Lower leg skin (tissue), 3 donors: Measurements from ENCODE around the gene UBE2I.

Source experiments
- CTCF ChIP-seq, 3 donors: fragments of 450-650 bp; IDR thresholded peaks; one replicate each; pipeline ENCODE4 v1.5.1; 2016; ENCODE audit warnings: antibody characterized with exemption in 3 of 3, mild to moderate bottlenecking in 3 of 3, moderate library complexity in 2 of 3
- POLR2A ChIP-seq, 2 donors: fragments of 450-650 bp; IDR thresholded peaks; one replicate each; pipeline ENCODE4 v1.6.1; 2016 to 2017; ENCODE audit warnings: antibody characterized with exemption in 2 of 2, mild to moderate bottlenecking in 1 of 2, moderate library complexity in 1 of 2

GRCh38 chr16:1316033-1316405 is 6.6 kb downstream of the UBE2I start:
- TF ChIP-seq POLR2A (IDR thresholded peaks at IDR 0.05): no peak
- no peak for TF ChIP-seq CTCF (IDR thresholded peaks at IDR 0.05)
